Keratinocyte (primary cell): ENCODE measurements around the gene STX19. TPM values are rescaled to one million over a fixed set of nuclear protein-coding genes. Genes with fewer than 3 reads are reported as not detected.

Experiments used
- DNase-seq: peaks from one replicate; pipeline ENCODE4 v3.0.0-alpha.2; 2011; ENCODE audit warnings: low read depth, missing footprints, low spot score
- FAIRE-seq: peaks from 2 replicates; lab custom pipeline; 2011; peaks lifted over from hg19 to GRCh38; lab: Jason Lieb, UNC
- H2AFZ ChIP-seq: 2 replicates; pipeline ENCODE4 v1.6.0; 2012; ENCODE audit warnings: low read length, control low read depth, inconsistent platforms; ENCODE audit not compliant: control insufficient read depth
- H3K27ac ChIP-seq: 2 replicates; pipeline ENCODE4 v1.5.1; 2011; ENCODE audit warnings: low read length; ENCODE audit not compliant: control insufficient read depth, insufficient read depth
- H3K27me3 ChIP-seq: 3 replicates; pipeline ENCODE4 v1.6.0; 2011; ENCODE audit warnings: low read length; ENCODE audit not compliant: control insufficient read depth, insufficient read depth; ENCODE audit errors: extremely low read depth
- H3K36me3 ChIP-seq, 2 experiments: 2 replicates in 1 of 2; 3 replicates in 1 of 2; pipeline ENCODE4 v1.5.1; 2011; ENCODE audit warnings: low read length in 2 of 2, mild to moderate bottlenecking in 1 of 2; ENCODE audit not compliant: control insufficient read depth in 2 of 2, insufficient read depth in 2 of 2; ENCODE audit errors: extremely low read depth in 1 of 2
- H3K4me1 ChIP-seq: 3 replicates; pipeline ENCODE4 v1.5.1; 2011; ENCODE audit warnings: low read length; ENCODE audit not compliant: control insufficient read depth, insufficient read depth; ENCODE audit errors: extremely low read depth
- H3K4me2 ChIP-seq: 3 replicates; pipeline ENCODE4 v1.6.0; 2011; ENCODE audit warnings: low read depth, low read length; ENCODE audit not compliant: control insufficient read depth, insufficient read depth; ENCODE audit errors: extremely low read depth
- H3K4me3 ChIP-seq, 3 experiments: fragments of 200-600 bp in 1 of 3; sonication (generic) in 1 of 3; 2 replicates in 2 of 3; 3 replicates in 1 of 3; pipeline ENCODE4 v1.5.1; 2011 to 2016; ENCODE audit warnings: low read length in 3 of 3, mild to moderate bottlenecking in 3 of 3, control low read depth in 2 of 3, inconsistent platforms in 1 of 3, low read depth in 1 of 3, mixed read lengths in 1 of 3, mixed run types in 1 of 3, moderate library complexity in 1 of 3; ENCODE audit not compliant: control insufficient read depth in 2 of 3, insufficient read depth in 2 of 3; ENCODE audit errors: extremely low read depth in 1 of 3
- H3K79me2 ChIP-seq: 2 replicates; pipeline ENCODE4 v1.6.0; 2012; ENCODE audit warnings: low read length; ENCODE audit not compliant: control insufficient read depth, insufficient read depth
- H3K9ac ChIP-seq: 3 replicates; pipeline ENCODE4 v1.6.0; 2011; ENCODE audit warnings: low read length; ENCODE audit not compliant: control insufficient read depth, insufficient read depth; ENCODE audit errors: extremely low read depth
- H3K9me1 ChIP-seq: 3 replicates; pipeline ENCODE4 v1.6.0; 2011; ENCODE audit warnings: low read length; ENCODE audit not compliant: control insufficient read depth, insufficient read depth; ENCODE audit errors: extremely low read depth
- H3K9me3 ChIP-seq: 2 replicates; pipeline ENCODE4 v1.5.1; 2012; ENCODE audit warnings: low read depth, low read length; ENCODE audit not compliant: control insufficient read depth
- H4K20me1 ChIP-seq: 3 replicates; pipeline ENCODE4 v1.6.0; 2011; ENCODE audit warnings: low read length; ENCODE audit not compliant: control insufficient read depth, insufficient read depth; ENCODE audit errors: extremely low read depth
- EZH2 ChIP-seq: IDR thresholded peaks from one replicate; pipeline ENCODE4 v1.6.1; 2012; ENCODE audit warnings: inconsistent platforms, mild to moderate bottlenecking, low read length, moderate library complexity
- dilution Hi-C: fragments of 300-500 bp; cut with MboI; formaldehyde crosslinking; loops from one replicate; pipeline ENCODE4 v1.7.0; 2020; ENCODE audit warnings: low sequenced_read_pairs; ENCODE audit not compliant: extremely low pct_ligation_motif_present
- polyA plus RNA-seq, 5 experiments: library from polyadenylated mRNA; depleted of rRNA in 3 of 5; stranded (reverse) in 3 of 5; stranded (forward) in 1 of 5; unstranded in 1 of 5; fragments of >200 nt; gene quantifications; 1 replicate in 1 of 5; 2 replicates in 3 of 5; 3 replicates in 1 of 5; pipeline versions ENCODE4 v1.2.1 to v1.2.3, GENCODE V29; 2011 to 2012; ENCODE audit warnings: missing spikeins in 2 of 5, low read depth in 1 of 5, low replicate concordance in 1 of 5
- TF ChIP-seq, protein P1 (sequence below), 3 experiments: IDR thresholded peaks in 1 of 3; conservative IDR thresholded peaks in 1 of 3; optimal IDR thresholded peaks in 1 of 3; 2 replicates in 2 of 3; 3 replicates in 1 of 3; pipeline versions ENCODE3 to v1.5.1; 2011; ENCODE audit warnings: low read length in 3 of 3, mild to moderate bottlenecking in 3 of 3, moderate library complexity in 2 of 3, control low read depth in 1 of 3, inconsistent platforms in 1 of 3; ENCODE audit not compliant: insufficient read depth in 2 of 3; ENCODE audit errors: extremely low read depth in 1 of 3

The STX19 gene
- polyA plus RNA-seq, 1 donor (not counting 4 experiments of a cell fraction or from before 2014, with no cell fraction given), result 0.30 TPM

DNA sequence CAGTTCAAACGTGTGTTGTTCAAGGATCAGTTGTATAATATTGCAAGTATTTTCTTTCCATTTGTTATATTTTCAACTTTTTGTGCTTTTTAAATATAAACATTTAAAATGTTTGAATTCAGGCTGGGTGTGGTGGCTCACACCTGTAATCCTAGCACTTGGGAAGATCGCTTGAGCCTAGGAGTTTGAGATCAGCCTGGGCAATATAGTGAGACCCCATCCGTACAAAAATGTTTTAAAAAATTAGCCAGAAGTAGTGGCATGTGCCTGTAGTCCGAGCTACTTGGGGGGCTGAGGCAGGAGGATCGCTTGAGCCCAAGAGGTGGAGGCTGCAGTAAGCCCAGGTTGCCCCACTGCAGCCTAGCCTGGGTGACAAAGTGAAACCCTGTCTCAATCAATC lies 43.8 kb downstream of the STX19 start:
- Histone ChIP-seq H3K4me2 (no peak overlapping the region), H3K36me3 (no peaks in the 10 kb centered on the region), H3K4me3 (no peak overlapping the region), H2AFZ (no peak overlapping the region), H3K27ac (no peak overlapping the region), H3K9me1 (no peaks in the 10 kb centered on the region), H3K27me3 (no peaks in the 10 kb centered on the region), H3K9me3 (no peaks in the 10 kb centered on the region), H3K4me1 (peaks cover 6% of the 10 kb centered on the region), H4K20me1 (no peaks in the 10 kb centered on the region), H3K9ac (no peak overlapping the region), H3K79me2 (peaks cover 24% of the 10 kb centered on the region)
- TF ChIP-seq, protein P1, sequence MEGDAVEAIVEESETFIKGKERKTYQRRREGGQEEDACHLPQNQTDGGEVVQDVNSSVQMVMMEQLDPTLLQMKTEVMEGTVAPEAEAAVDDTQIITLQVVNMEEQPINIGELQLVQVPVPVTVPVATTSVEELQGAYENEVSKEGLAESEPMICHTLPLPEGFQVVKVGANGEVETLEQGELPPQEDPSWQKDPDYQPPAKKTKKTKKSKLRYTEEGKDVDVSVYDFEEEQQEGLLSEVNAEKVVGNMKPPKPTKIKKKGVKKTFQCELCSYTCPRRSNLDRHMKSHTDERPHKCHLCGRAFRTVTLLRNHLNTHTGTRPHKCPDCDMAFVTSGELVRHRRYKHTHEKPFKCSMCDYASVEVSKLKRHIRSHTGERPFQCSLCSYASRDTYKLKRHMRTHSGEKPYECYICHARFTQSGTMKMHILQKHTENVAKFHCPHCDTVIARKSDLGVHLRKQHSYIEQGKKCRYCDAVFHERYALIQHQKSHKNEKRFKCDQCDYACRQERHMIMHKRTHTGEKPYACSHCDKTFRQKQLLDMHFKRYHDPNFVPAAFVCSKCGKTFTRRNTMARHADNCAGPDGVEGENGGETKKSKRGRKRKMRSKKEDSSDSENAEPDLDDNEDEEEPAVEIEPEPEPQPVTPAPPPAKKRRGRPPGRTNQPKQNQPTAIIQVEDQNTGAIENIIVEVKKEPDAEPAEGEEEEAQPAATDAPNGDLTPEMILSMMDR (optimal IDR thresholded peaks at IDR 0.05 in 1 of 3, IDR thresholded peaks at IDR 0.05 in 1 of 3, conservative IDR thresholded peaks at IDR 0.05 in 1 of 3; ENCODE audit: extremely low read depth in 1 of 3, insufficient read depth in 2 of 3, low read length in 3 of 3), result no peak
- TF ChIP-seq EZH2, result no peak
- DNase-seq (no peak), FAIRE-seq (no peak)
- dilution Hi-C loops, result no loop called here

DNA sequence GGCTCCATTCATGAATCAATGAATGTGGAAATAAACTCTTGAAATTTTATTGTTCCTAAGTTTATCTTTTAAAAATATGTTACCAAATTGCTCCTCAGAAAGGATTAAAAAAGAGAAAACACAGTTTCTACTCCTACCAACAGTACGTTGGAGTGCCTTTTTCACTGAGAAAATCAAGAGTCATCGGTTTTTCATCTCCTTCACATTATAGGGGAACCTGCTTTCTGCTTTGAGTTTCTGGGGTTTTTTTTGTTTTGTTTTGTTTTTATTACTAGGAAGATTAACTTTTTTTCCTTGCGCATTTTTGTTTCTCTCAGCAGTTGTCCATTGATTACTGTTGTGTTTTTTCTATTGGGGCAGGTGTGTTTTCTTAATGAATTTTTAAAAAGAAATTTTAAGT lies 45.0 kb downstream of the STX19 start:
- no peak overlapping the region for H3K27ac ChIP-seq
- no peaks in the 10 kb centered on the region for H3K27me3 ChIP-seq
- DNase-seq, result no peak
- no peaks in the 10 kb centered on the region for H4K20me1 ChIP-seq
- no peaks in the 10 kb centered on the region for H3K9me3 ChIP-seq
- dilution Hi-C loops, result no loop called here
- no peak overlapping the region for H3K4me3 ChIP-seq
- TF ChIP-seq, protein P1 (optimal IDR thresholded peaks at IDR 0.05 in 1 of 3, IDR thresholded peaks at IDR 0.05 in 1 of 3, conservative IDR thresholded peaks at IDR 0.05 in 1 of 3; ENCODE audit: extremely low read depth in 1 of 3, insufficient read depth in 2 of 3, low read length in 3 of 3), result no peak
- no peak for TF ChIP-seq EZH2
- peaks cover 24% of the 10 kb centered on the region for H3K79me2 ChIP-seq
- H3K9me1 ChIP-seq, result no peaks in the 10 kb centered on the region
- H3K36me3 ChIP-seq, result no peaks in the 10 kb centered on the region
- FAIRE-seq, result no peak
- no peak overlapping the region for H2AFZ ChIP-seq
- no peak overlapping the region for H3K4me2 ChIP-seq
- H3K9ac ChIP-seq, result no peak overlapping the region
- H3K4me1 ChIP-seq, result peaks cover 8% of the 10 kb centered on the region
